OCI-M2 (cell line): ENCODE measurements around the gene SDE2.
"Not testable (repeated sequence)": the region's sequence is repeated elsewhere in the genome, so short reads cannot be mapped to it uniquely, and the experiment has no call there.

Experiments used
- DNase-seq: peaks from one replicate; lab custom pipeline; 2025; ENCODE audit not compliant: unreplicated experiment; lab: John Stamatoyannopoulos, UW

The SDE2 gene

GRCh38 chr1:225945564-225945963 lies 53.6 kb downstream of the SDE2 start:
- DNase-seq: no peak

GRCh38 chr1:225944951-225945350 lies 54.2 kb downstream of the SDE2 start:
- no peak for DNase-seq

- DNase-seq: no peak
Observed at GRCh38 chr1:225944387-225944786, 54.8 kb downstream of the SDE2 start.

GRCh38 chr1:225943582-225943981 lies 55.6 kb downstream of the SDE2 start:
- no peak for DNase-seq

GRCh38 chr1:225942574-225942973 lies 56.6 kb downstream of the SDE2 start:
- DNase-seq: no peak

- no peak for DNase-seq
Observed at GRCh38 chr1:225941942-225942222, 57.3 kb downstream of the SDE2 start.

GRCh38 chr1:225941187-225941941 lies 57.8 kb downstream of the SDE2 start, which contains the start of gene LEFTY2:
Gene LEFTY2, minus strand, starts transcription at chr1:225941220. Its CDS starts 80 bp downstream, at chr1:225941140.
- DNase-seq: no peak

GRCh38 chr1:225940385-225941151 lies 58.6 kb downstream of the SDE2 start:
- DNase-seq: no peak

- DNase-seq: not testable (repeated sequence)
Observed at GRCh38 chr1:225939939-225940310, 59.2 kb downstream of the SDE2 start.

- DNase-seq: not testable (repeated sequence)
Observed at GRCh38 chr1:225939097-225939938, 59.8 kb downstream of the SDE2 start.

GRCh38 chr1:225937048-225937968 lies 61.8 kb downstream of the SDE2 start:
- DNase-seq: no peak

- no peak for DNase-seq
Observed at GRCh38 chr1:225936523-225936922, 62.6 kb downstream of the SDE2 start.

GRCh38 chr1:225936086-225936485 lies 63.1 kb downstream of the SDE2 start:
- not testable (repeated sequence) for DNase-seq

GRCh38 chr1:225934711-225935110 lies 64.4 kb downstream of the SDE2 start:
- no peak for DNase-seq

GRCh38 chr1:225933072-225933471 lies 66.1 kb downstream of the SDE2 start:
- DNase-seq: no peak
